Testis (tissue), 3 donors: ENCODE measurements around the gene GPR89B. TPM values are rescaled to one million over a fixed set of nuclear protein-coding genes. Genes with fewer than 3 reads are reported as not detected.
"Not testable (repeated sequence)": the region's sequence is repeated elsewhere in the genome, so short reads cannot be mapped to it uniquely, and the experiment has no call there.

Source experiments
- DNase-seq: peaks from one replicate; pipeline ENCODE4 v3.0.0-alpha.2; 2019
- H3K27ac ChIP-seq, 2 donors: fragments of 200-600 bp; sonication (generic); one replicate each; pipeline ENCODE4 v1.5.1; 2019
- H3K27me3 ChIP-seq: fragments of 200-600 bp; sonication (generic); one replicate; pipeline ENCODE4 v1.5.1; 2019
- H3K36me3 ChIP-seq: fragments of 200-600 bp; sonication (generic); one replicate; pipeline ENCODE4 v1.5.1; 2017; ENCODE audit warnings: low read depth; ENCODE audit errors: missing control alignments
- H3K4me1 ChIP-seq: fragments of 200-600 bp; sonication (generic); one replicate; pipeline ENCODE4 v1.5.1; 2019
- H3K4me3 ChIP-seq, 2 donors: fragments of 200-600 bp; sonication (generic); one replicate each; pipeline ENCODE4 v1.5.1; 2017 to 2019
- H3K9me3 ChIP-seq: fragments of 200-600 bp; sonication (generic); one replicate; pipeline ENCODE4 v1.5.1; 2017
- POLR2A ChIP-seq: fragments of 450-650 bp; IDR thresholded peaks from one replicate; pipeline ENCODE4 v1.6.1; 2017; ENCODE audit warnings: antibody characterized with exemption, mild to moderate bottlenecking, moderate library complexity
- WGBS, 2 donors: methylation state at CpG; one replicate each; pipeline ENCODE4 v1.1.5; 2018; 5-methylcytosine and 5-hydroxymethylcytosine counted together
- intact Hi-C: fragments of 100-400 bp; cut with DNase I; formaldehyde crosslinking; loops from one replicate; pipeline ENCODE4 v1.15.1; 2023; ENCODE audit warnings: low total_unique reads
- polyA plus RNA-seq: library from polyadenylated mRNA; stranded (reverse); fragments of 350-450 nt; fragmentation: Illumina TruSeq; extraction: RNeasy Lipid Tissue Mini Kit (QIAGEN cat#74804); gene quantifications from one replicate; pipeline ENCODE4 v1.2.3, GENCODE V29; 2014; ENCODE audit warnings: low read depth, low replicate concordance; ENCODE audit not compliant: insufficient read depth
- small RNA-seq, 2 donors: library from RNA; depleted of rRNA; stranded (forward); fragments of <200 nt; gene quantifications; one replicate each; pipeline ENCODE3, GENCODE V24; 2016
- total RNA-seq, 2 donors: library from RNA; depleted of rRNA; stranded (reverse); fragments of >200 nt; gene quantifications; one replicate each; pipeline ENCODE4 v1.2.3, GENCODE V29; 2016

The GPR89B gene
- total and polyA plus RNA-seq, 3 donors from 2014 or later = 24.6 to 32.8 (median 24.7) TPM

DNA sequence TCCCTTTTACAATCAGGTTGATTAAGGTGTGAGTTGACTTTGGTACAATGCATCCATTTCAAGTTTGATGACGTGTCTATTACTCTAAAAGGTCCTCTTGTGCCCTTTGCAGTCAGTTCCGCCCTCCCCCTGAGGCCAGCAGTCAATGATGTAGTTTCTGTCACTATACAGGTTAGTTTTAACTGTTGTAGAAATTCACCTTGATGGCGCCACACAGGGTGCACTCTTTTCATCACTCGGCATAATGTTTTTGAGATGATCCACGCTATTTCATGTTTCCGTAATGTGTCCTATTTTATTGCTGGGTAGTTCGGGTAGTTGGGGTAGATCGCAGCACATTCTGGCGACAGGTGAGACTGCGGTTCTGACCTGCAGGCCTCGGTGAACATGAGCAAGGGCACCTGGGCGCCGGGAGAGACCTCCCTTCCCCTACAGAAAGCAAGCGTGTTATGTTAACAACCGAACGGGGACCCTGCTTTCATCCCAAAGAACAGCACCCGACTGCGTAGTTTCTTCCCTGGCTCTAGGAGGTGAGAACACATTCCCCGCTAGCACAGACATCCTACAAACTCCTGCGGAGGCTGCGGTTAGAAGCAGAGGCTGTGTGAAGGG is 109.7 kb downstream of the GPR89B start:
- DNase-seq, H3K36me3 ChIP-seq, intact Hi-C loops, H3K4me1 ChIP-seq, H3K9me3 ChIP-seq, H3K27me3 ChIP-seq: not testable (repeated sequence)
- Histone ChIP-seq H3K4me3 (peak overlapping the region in 1 of 2 donors; percentile 46), H3K27ac (peak overlapping the region; percentile 82 to 84)
- 12 to 18% methylated on average over 6 to 7 of the region's 21 CpGs for WGBS, 2 donors

DNA sequence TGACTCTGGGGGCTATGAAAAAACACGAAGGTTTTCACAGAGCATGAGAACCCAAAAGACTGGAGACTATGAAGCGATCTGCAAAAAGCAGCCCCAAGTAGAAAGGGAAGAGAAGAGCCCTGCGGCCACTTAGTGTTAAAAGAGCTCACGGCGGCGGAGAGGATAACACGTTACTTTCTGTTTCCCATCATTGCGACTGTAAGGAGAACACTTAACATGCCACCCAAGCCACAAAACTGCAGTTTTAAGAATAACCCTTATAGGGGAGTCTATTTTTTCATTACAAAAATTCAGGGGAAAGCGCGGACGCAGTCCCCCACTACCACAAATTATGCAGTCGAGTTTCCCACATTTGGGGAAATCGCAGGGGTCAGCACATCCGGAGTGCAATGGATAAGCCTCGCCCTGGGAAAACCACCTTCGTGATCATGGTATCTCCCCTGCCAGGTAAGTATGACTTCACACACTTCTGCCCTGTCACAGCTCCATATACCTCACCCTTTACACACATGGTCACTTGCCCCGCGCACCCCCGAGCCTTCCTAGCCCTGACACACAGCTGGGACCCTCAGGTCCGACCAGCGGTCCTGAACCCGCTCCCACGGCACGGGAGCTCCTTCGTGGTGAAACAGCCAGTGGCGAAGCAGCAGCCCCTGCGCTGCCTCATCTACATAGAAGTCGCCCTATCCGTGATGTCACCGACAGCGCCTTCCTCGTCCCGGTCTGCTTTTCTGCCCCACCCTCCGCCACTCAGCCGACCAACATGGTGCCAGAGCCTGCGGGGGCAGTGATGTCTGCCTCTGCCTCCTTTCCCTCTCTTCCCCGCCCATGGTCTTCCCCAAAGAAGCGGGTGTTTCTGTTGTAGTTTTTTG is 110.5 kb downstream of the GPR89B start:
- H3K9me3 ChIP-seq, H3K4me1 ChIP-seq, H3K36me3 ChIP-seq, H3K27me3 ChIP-seq, intact Hi-C loops: not testable (repeated sequence)
- Histone ChIP-seq H3K27ac (peak overlapping the region; percentile 82 to 84), H3K4me3 (peak overlapping the region; percentile 42 to 46)
- TF ChIP-seq POLR2A = peak; percentile 73
- peak; percentile 53 for DNase-seq
- 0 to 1% methylated on average over 16 to 19 of the region's 38 CpGs for WGBS, 2 donors

Small RNA genes lying within 50 kb of the gene (small RNA-seq; reads per million reads assigned to genes)
- gene RNU1-129P = 0 reads per million in 2 donors
- gene RNVU1-7 = 3.3 to 7.3 reads per million in 2 donors

Other genes with a start within 250 kb of the GPR89B start
- gene GJA5, start 167.8 kb upstream of the GPR89B start, total RNA-seq = 1 to 10 TPM; 1.2 to 2.2 TPM
- 5.6 TPM for gene GJA5, start 167.8 kb upstream of the GPR89B start, polyA plus RNA-seq
- 10 to 100 TPM in 1 of 2 donors, 1 to 10 TPM in 1; 5.1 to 10.2 TPM for gene GJA8, start 25.6 kb upstream of the GPR89B start, total RNA-seq
- 13.4 TPM for gene GJA8, start 25.6 kb upstream of the GPR89B start, polyA plus RNA-seq
- 10 to 100 TPM; 13.1 to 18.7 TPM for gene NBPF11, start 223.9 kb downstream of the GPR89B start, total RNA-seq
- 10.6 TPM for gene NBPF11, start 223.9 kb downstream of the GPR89B start, polyA plus RNA-seq